ENCODE results near the gene HTR1D.

DNA sequence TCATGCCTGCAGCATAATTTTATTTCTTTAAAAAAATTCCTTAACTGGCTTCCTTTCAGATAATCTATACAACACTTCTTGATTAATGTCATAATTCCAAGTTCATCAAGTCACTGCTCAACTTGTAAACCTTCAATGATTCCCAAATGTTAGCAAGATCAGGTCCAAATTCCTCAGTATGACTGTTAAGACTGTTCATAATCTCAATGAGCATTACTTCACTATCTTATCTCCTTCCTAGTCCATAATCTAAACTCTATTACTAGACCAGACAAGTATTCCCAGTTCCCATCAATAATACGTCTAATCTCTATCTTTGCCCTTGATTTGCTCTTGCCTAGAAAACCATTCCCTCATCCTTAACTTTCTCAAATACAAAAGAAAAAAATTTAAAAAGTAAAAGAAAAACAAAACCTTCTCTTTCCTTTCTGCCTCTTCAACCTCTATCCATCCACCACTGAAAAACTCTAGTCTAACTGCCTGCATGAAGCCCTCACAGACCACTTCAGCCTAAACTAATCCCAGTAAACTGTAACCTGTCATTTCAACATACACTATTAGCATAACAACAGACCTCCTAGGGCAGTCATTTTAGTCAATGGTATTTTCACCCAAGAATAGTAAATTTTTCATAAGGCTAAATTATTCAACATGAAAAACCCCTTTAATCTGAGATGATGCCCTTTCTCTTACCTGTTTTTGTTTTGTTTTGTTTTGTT is 64.2 kb downstream of the HTR1D start:
- TF ChIP-seq, protein P1, sequence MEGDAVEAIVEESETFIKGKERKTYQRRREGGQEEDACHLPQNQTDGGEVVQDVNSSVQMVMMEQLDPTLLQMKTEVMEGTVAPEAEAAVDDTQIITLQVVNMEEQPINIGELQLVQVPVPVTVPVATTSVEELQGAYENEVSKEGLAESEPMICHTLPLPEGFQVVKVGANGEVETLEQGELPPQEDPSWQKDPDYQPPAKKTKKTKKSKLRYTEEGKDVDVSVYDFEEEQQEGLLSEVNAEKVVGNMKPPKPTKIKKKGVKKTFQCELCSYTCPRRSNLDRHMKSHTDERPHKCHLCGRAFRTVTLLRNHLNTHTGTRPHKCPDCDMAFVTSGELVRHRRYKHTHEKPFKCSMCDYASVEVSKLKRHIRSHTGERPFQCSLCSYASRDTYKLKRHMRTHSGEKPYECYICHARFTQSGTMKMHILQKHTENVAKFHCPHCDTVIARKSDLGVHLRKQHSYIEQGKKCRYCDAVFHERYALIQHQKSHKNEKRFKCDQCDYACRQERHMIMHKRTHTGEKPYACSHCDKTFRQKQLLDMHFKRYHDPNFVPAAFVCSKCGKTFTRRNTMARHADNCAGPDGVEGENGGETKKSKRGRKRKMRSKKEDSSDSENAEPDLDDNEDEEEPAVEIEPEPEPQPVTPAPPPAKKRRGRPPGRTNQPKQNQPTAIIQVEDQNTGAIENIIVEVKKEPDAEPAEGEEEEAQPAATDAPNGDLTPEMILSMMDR (IDR thresholded peaks at IDR 0.05; ENCODE audit: extremely low read depth in 1 of 2, insufficient read depth in 1 of 2, low read depth in 1 of 2, low read length in 2 of 2) = no peak
- TF ChIP-seq, protein P2, sequence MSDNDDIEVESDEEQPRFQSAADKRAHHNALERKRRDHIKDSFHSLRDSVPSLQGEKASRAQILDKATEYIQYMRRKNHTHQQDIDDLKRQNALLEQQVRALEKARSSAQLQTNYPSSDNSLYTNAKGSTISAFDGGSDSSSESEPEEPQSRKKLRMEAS (IDR thresholded peaks at IDR 0.05; ENCODE audit: insufficient read depth, insufficient read length) = no peak
- TF ChIP-seq EZH2 (IDR thresholded peaks at IDR 0.05; ENCODE audit: borderline replicate concordance, low read depth, low read length, severe bottlenecking) = no peak
- no peak for TF ChIP-seq POLR2A (IDR thresholded peaks at IDR 0.05; ENCODE audit: low read depth, low read length)

All from endothelial cell of umbilical vein (primary cell).